OCI-LY7 (cell line): ENCODE data around the gene LCN12.

Experiments used
- EZH2phosphoT487 ChIP-seq: fragments of 200-600 bp; sonication (generic); IDR thresholded peaks from 2 replicates; pipeline ENCODE4 v1.6.1; 2018; ENCODE audit warnings: low read depth, borderline replicate concordance, mild to moderate bottlenecking, mixed run types, antibody characterized with exemption, low read length, moderate library complexity, mixed read lengths
- TF ChIP-seq, protein P1 (sequence below): fragments of 200-600 bp; sonication (generic); conservative IDR thresholded peaks from 2 replicates; pipeline ENCODE4 v1.5.1; 2014; ENCODE audit warnings: mild to moderate bottlenecking, antibody characterized with exemption, low read length, moderate library complexity, mixed read lengths

DNA sequence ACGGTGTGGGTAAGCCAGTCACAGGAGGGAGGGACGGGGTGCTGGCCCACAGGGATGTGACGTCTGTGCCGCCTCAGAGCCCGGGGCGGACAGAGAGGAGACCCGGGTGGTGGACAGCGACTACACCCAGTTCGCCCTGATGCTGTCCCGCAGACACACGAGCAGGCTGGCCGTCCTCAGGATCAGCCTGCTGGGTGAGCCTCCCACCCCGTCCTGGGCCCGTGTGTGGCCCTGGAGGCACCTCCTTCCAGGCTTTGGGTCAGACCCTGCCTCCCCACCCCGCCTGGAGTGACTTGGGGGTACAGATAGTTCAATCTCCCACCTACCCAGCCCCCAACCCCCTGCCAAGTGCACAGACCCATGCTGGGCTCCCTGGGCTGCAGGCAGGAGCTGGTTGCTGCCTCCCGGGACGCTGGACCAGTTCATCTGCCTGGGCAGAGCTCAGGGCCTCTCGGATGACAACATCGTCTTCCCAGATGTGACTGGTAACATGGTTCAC, 1.7 kb downstream of the LCN12 start:
- TF ChIP-seq, protein P1, sequence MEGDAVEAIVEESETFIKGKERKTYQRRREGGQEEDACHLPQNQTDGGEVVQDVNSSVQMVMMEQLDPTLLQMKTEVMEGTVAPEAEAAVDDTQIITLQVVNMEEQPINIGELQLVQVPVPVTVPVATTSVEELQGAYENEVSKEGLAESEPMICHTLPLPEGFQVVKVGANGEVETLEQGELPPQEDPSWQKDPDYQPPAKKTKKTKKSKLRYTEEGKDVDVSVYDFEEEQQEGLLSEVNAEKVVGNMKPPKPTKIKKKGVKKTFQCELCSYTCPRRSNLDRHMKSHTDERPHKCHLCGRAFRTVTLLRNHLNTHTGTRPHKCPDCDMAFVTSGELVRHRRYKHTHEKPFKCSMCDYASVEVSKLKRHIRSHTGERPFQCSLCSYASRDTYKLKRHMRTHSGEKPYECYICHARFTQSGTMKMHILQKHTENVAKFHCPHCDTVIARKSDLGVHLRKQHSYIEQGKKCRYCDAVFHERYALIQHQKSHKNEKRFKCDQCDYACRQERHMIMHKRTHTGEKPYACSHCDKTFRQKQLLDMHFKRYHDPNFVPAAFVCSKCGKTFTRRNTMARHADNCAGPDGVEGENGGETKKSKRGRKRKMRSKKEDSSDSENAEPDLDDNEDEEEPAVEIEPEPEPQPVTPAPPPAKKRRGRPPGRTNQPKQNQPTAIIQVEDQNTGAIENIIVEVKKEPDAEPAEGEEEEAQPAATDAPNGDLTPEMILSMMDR = no peak
- no peak for TF ChIP-seq EZH2phosphoT487
